Measurements from ENCODE around the gene MLPH.

Gene MLPH

DNA sequence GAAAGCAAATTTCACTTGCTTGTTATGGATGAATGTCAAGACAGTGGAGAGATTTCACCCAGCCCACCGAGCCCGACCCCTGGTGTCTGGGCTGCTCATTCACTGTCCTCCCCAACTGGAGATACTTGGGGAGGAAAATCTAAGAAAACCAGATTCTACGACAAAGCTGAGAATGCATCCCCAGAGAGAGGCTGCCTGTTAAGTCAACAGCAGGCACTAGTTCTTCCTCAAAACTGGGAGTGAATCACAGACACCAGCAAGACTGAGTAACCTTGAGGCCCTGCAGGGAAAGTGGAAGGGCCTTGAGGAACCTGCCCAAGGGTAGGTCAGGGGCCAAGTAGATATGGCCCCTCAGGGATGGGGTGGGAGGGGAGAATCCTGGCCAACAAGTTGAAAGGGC, 34.2 kb upstream of the MLPH start:
- Histone ChIP-seq H3K27me3 (ENCODE audit: insufficient read depth, poor library complexity, severe bottlenecking) (no peaks in the 10 kb centered on the region), H3K27ac (replicated peaks) (no peak overlapping the region), H3K4me3 (replicated peaks; ENCODE audit: insufficient read depth, low read length) (no peak overlapping the region)
- TF ChIP-seq SPI1 (IDR thresholded peaks at IDR 0.05; ENCODE audit: borderline replicate concordance, low read depth) (no peak), GABPA (IDR thresholded peaks at IDR 0.05; ENCODE audit: low read depth) (no peak), POLR2AphosphoS5 (IDR thresholded peaks at IDR 0.05; ENCODE audit: low read depth) (no peak)
- TF ChIP-seq, protein P1, sequence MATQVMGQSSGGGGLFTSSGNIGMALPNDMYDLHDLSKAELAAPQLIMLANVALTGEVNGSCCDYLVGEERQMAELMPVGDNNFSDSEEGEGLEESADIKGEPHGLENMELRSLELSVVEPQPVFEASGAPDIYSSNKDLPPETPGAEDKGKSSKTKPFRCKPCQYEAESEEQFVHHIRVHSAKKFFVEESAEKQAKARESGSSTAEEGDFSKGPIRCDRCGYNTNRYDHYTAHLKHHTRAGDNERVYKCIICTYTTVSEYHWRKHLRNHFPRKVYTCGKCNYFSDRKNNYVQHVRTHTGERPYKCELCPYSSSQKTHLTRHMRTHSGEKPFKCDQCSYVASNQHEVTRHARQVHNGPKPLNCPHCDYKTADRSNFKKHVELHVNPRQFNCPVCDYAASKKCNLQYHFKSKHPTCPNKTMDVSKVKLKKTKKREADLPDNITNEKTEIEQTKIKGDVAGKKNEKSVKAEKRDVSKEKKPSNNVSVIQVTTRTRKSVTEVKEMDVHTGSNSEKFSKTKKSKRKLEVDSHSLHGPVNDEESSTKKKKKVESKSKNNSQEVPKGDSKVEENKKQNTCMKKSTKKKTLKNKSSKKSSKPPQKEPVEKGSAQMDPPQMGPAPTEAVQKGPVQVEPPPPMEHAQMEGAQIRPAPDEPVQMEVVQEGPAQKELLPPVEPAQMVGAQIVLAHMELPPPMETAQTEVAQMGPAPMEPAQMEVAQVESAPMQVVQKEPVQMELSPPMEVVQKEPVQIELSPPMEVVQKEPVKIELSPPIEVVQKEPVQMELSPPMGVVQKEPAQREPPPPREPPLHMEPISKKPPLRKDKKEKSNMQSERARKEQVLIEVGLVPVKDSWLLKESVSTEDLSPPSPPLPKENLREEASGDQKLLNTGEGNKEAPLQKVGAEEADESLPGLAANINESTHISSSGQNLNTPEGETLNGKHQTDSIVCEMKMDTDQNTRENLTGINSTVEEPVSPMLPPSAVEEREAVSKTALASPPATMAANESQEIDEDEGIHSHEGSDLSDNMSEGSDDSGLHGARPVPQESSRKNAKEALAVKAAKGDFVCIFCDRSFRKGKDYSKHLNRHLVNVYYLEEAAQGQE (IDR thresholded peaks at IDR 0.05; ENCODE audit: insufficient replicate concordance, low read depth), result no peak
- TF ChIP-seq, protein P2, sequence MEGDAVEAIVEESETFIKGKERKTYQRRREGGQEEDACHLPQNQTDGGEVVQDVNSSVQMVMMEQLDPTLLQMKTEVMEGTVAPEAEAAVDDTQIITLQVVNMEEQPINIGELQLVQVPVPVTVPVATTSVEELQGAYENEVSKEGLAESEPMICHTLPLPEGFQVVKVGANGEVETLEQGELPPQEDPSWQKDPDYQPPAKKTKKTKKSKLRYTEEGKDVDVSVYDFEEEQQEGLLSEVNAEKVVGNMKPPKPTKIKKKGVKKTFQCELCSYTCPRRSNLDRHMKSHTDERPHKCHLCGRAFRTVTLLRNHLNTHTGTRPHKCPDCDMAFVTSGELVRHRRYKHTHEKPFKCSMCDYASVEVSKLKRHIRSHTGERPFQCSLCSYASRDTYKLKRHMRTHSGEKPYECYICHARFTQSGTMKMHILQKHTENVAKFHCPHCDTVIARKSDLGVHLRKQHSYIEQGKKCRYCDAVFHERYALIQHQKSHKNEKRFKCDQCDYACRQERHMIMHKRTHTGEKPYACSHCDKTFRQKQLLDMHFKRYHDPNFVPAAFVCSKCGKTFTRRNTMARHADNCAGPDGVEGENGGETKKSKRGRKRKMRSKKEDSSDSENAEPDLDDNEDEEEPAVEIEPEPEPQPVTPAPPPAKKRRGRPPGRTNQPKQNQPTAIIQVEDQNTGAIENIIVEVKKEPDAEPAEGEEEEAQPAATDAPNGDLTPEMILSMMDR (IDR thresholded peaks at IDR 0.05; ENCODE audit: insufficient read depth, low read length), result no peak
- no peak for DNase-seq (ENCODE audit: low read depth in 1 of 2, low spot score in 1 of 2)

DNA sequence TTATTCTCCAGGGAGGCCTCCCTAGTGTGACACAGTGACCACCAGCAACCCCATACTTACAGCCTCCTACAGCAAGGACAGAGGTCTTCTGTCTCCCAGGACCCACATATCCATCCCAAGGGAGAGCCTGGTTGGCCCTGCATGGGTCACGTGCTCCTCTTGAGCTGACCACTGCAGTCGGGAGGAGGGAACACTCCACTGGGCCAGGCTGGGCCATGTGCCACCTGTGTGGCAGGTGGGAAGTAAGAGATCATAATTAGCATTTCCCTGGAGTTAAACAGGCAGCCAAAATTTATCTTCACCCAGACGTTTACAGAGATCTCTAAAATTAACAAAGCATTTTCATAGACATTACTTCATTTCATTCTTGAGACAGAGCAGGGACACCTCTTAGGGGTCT, 33.4 kb upstream of the MLPH start:
- Histone ChIP-seq H3K27ac (replicated peaks) (no peak overlapping the region), H3K4me3 (replicated peaks; ENCODE audit: insufficient read depth, low read length) (no peak overlapping the region), H3K27me3 (ENCODE audit: insufficient read depth, poor library complexity, severe bottlenecking) (no peaks in the 10 kb centered on the region)
- DNase-seq (ENCODE audit: low read depth in 1 of 2, low spot score in 1 of 2), result no peak
- TF ChIP-seq SPI1 (IDR thresholded peaks at IDR 0.05; ENCODE audit: borderline replicate concordance, low read depth), result no peak
- TF ChIP-seq, protein P2 (IDR thresholded peaks at IDR 0.05; ENCODE audit: insufficient read depth, low read length), result no peak

DNA sequence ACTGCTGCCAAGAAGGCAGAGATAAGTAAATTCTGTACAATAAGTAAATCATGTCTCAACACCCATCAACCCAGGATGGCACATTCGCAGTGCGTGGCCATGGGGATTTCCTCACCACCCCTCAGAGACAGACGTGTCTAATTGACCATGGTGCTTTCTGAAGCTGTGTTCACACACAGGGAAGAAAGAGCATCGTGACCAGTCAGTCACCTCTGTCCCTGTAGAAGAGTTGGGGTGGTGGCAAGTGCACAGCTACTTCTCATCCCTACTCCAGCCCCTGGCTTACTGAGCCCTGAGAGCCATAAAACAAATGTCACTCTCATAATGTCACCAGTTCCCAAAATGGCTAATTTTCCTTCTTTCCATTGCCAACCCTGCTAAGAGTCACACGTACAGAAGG, 31.3 kb upstream of the MLPH start:
- Histone ChIP-seq H3K4me3 (replicated peaks; ENCODE audit: insufficient read depth, low read length) (no peak overlapping the region), H3K27ac (replicated peaks) (no peak overlapping the region), H3K27me3 (ENCODE audit: insufficient read depth, poor library complexity, severe bottlenecking) (no peaks in the 10 kb centered on the region)
- DNase-seq (ENCODE audit: low read depth in 1 of 2, low spot score in 1 of 2), result no peak
- no peak for TF ChIP-seq GABPA (IDR thresholded peaks at IDR 0.05; ENCODE audit: low read depth)
- no peak for TF ChIP-seq POLR2AphosphoS5 (IDR thresholded peaks at IDR 0.05; ENCODE audit: low read depth)
- TF ChIP-seq SPI1 (IDR thresholded peaks at IDR 0.05; ENCODE audit: borderline replicate concordance, low read depth), result no peak
- TF ChIP-seq, protein P1 (IDR thresholded peaks at IDR 0.05; ENCODE audit: insufficient replicate concordance, low read depth), result no peak
- TF ChIP-seq, protein P2 (IDR thresholded peaks at IDR 0.05; ENCODE audit: insufficient read depth, low read length), result no peak

DNA sequence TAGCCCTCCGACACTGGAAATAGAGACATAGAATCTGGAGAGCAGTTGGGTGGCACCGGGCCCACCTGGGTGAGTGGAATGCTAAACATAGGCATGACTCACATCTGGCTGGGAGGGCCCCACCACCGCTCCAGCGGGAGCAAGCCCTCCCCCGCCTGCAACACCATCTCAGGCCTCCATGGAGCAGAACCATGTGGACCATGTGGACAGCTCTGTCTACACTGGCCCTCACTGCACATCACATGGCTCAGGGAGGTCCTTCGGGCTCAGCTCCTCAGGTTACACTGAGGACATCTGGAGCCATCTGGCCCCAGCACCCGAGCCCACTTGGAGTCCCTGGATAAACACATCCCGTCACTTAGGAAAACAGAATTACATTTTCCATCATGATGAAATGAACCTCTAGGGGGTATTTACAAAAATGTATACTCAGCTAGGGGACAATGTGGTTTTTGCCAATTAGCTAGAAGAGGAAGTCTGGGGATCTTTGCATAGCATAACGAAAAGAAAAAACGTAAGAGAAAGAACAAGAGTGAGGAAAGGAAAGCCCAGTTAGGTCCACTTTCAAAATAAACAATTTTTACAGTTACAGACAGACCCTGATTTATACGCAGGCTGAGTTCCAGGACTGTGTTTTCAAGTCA, 30.7 kb upstream of the MLPH start:
- no peak for TF ChIP-seq POLR2AphosphoS5 (IDR thresholded peaks at IDR 0.05; ENCODE audit: low read depth)
- no peak for TF ChIP-seq GABPA (IDR thresholded peaks at IDR 0.05; ENCODE audit: low read depth)
- TF ChIP-seq SPI1 (IDR thresholded peaks at IDR 0.05; ENCODE audit: borderline replicate concordance, low read depth), result no peak
- TF ChIP-seq, protein P2 (IDR thresholded peaks at IDR 0.05; ENCODE audit: insufficient read depth, low read length), result no peak
- TF ChIP-seq, protein P1 (IDR thresholded peaks at IDR 0.05; ENCODE audit: insufficient replicate concordance, low read depth), result no peak
- no peak overlapping the region for H3K27ac ChIP-seq (replicated peaks)
- DNase-seq (ENCODE audit: low read depth in 1 of 2, low spot score in 1 of 2), result no peak
- no peak overlapping the region for H3K4me3 ChIP-seq (replicated peaks; ENCODE audit: insufficient read depth, low read length)
- H3K27me3 ChIP-seq (ENCODE audit: insufficient read depth, poor library complexity, severe bottlenecking), result no peaks in the 10 kb centered on the region

Data from HL-60 (cell line).